ENCODE results near the gene TMED4.

GRCh38 chr7:44581879-44582603 lies at the start of gene TMED4:
- TF ChIP-seq POLR2A (IDR thresholded peaks at IDR 0.05) (peak; percentile 64 to 85), CTCF (IDR thresholded peaks at IDR 0.05) (no peak)
